Suprapubic skin (tissue), 4 donors: ENCODE measurements around the gene AAR2. TPM values are rescaled to one million over a fixed set of nuclear protein-coding genes. Genes with fewer than 3 reads are reported as not detected.

ENCODE experiments used
- DNase-seq, 2 donors: peaks; one replicate each; pipeline ENCODE4 v3.0.0-alpha.2; 2019; ENCODE audit warnings: low spot score in 2 of 2
- H3K27ac ChIP-seq: fragments of 200-600 bp; sonication (generic); one replicate; pipeline ENCODE4 v1.5.1; 2019
- H3K27me3 ChIP-seq: fragments of 200-600 bp; sonication (generic); one replicate; pipeline ENCODE4 v1.5.1; 2019
- H3K36me3 ChIP-seq: fragments of 200-600 bp; sonication (generic); one replicate; pipeline ENCODE4 v1.5.1; 2019
- H3K4me1 ChIP-seq: fragments of 200-600 bp; sonication (generic); one replicate; pipeline ENCODE4 v1.5.1; 2019
- H3K4me3 ChIP-seq: fragments of 200-600 bp; sonication (generic); one replicate; pipeline ENCODE4 v1.5.1; 2019; ENCODE audit warnings: mild to moderate bottlenecking
- H3K9me3 ChIP-seq: fragments of 200-600 bp; sonication (generic); one replicate; pipeline ENCODE4 v1.5.1; 2019
- CTCF ChIP-seq, 2 donors: fragments of 200-600 bp in 1 of 2; fragments of 450-650 bp in 1 of 2; sonication (generic) in 1 of 2; IDR thresholded peaks; one replicate each; pipeline ENCODE4 v1.5.1; 2016 to 2019; ENCODE audit warnings: antibody characterized with exemption in 2 of 2, mild to moderate bottlenecking in 1 of 2, moderate library complexity in 1 of 2
- EP300 ChIP-seq: sonication (generic); formaldehyde crosslinking; IDR thresholded peaks from one replicate; pipeline ENCODE4 v1.6.1; 2017; ENCODE audit warnings: antibody characterized with exemption
- POLR2A ChIP-seq, 2 donors: fragments of 450-650 bp; IDR thresholded peaks; one replicate each; pipeline ENCODE4 v1.6.1; 2017; ENCODE audit warnings: antibody characterized with exemption in 2 of 2, mild to moderate bottlenecking in 2 of 2, moderate library complexity in 2 of 2
- POLR2AphosphoS5 ChIP-seq, 3 donors: sonication (generic); formaldehyde crosslinking; IDR thresholded peaks; one replicate each; pipeline ENCODE4 v1.6.1; 2017; ENCODE audit warnings: antibody characterized with exemption in 3 of 3
- WGBS: methylation state at CpG from one replicate; pipeline ENCODE4 v1.1.5; 2018; 5-methylcytosine and 5-hydroxymethylcytosine counted together
- total RNA-seq, 4 donors: library from RNA; depleted of rRNA; stranded (reverse); fragments of >200 nt; gene quantifications; one replicate each; pipeline ENCODE4 v1.1.0, GENCODE V29; 2016

The AAR2 gene
- total RNA-seq, 4 donors from 2014 or later: 34.4 to 54.6 (median 43.8) TPM

GRCh38 chr20:36255445-36255844, 19.2 kb downstream of the AAR2 start:
- Histone ChIP-seq H3K4me1 (no peaks in the 10 kb centered on the region), H3K36me3 (peaks cover 47% of the 10 kb centered on the region), H3K27ac (no peak overlapping the region), H3K9me3 (no peaks in the 10 kb centered on the region), H3K27me3 (no peaks in the 10 kb centered on the region), H3K4me3 (no peak overlapping the region)
- peak in 1 of 2 donors; percentile 44 for DNase-seq
- TF ChIP-seq POLR2A (IDR thresholded peaks at IDR 0.05): no peak
- 88% methylated on average over 12 of the region's 12 CpGs for WGBS

GRCh38 chr20:36259177-36260061, 23.1 kb downstream of the AAR2 start:
- 62% methylated on average over 16 of the region's 16 CpGs for WGBS
- no peaks in the 10 kb centered on the region for H3K27me3 ChIP-seq

GRCh38 chr20:36260316-36260715, 24.0 kb downstream of the AAR2 start:
- no peak for DNase-seq
- WGBS: 76% methylated on average over 7 of the region's 7 CpGs

More at GRCh38 chr20:36259177-36260061, 23.1 kb downstream of the AAR2 start:
- Histone ChIP-seq H3K9me3 (no peaks in the 10 kb centered on the region), H3K4me3 (no peak overlapping the region), H3K4me1 (no peaks in the 10 kb centered on the region), H3K36me3 (peaks cover 24% of the 10 kb centered on the region), H3K27ac (no peak overlapping the region)
- TF ChIP-seq EP300: no peak
- TF ChIP-seq CTCF (IDR thresholded peaks at IDR 0.05): no peak
- no peak for TF ChIP-seq POLR2A (IDR thresholded peaks at IDR 0.05)
- no peak for TF ChIP-seq POLR2AphosphoS5 (IDR thresholded peaks at IDR 0.05)
- DNase-seq: no peak

GRCh38 chr20:36261389-36262105, 25.3 kb downstream of the AAR2 start:
- no peak for TF ChIP-seq EP300
- peaks cover 8% of the 10 kb centered on the region for H3K36me3 ChIP-seq

More at GRCh38 chr20:36260316-36260715, 24.0 kb downstream of the AAR2 start:
- H3K27me3 ChIP-seq: no peaks in the 10 kb centered on the region
- H3K27ac ChIP-seq: no peak overlapping the region
- TF ChIP-seq EP300: no peak
- no peak for TF ChIP-seq POLR2A (IDR thresholded peaks at IDR 0.05)
- no peak for TF ChIP-seq CTCF (IDR thresholded peaks at IDR 0.05)
- no peaks in the 10 kb centered on the region for H3K9me3 ChIP-seq
- H3K4me1 ChIP-seq: no peaks in the 10 kb centered on the region
- H3K4me3 ChIP-seq: no peak overlapping the region
- H3K36me3 ChIP-seq: peaks cover 20% of the 10 kb centered on the region

GRCh38 chr20:36262440-36262839, 26.2 kb downstream of the AAR2 start:
- 95% methylated on average over 4 of the region's 12 CpGs for WGBS
- Histone ChIP-seq H3K36me3 (no peaks in the 10 kb centered on the region), H3K9me3 (no peaks in the 10 kb centered on the region), H3K4me3 (no peak overlapping the region), H3K27me3 (no peaks in the 10 kb centered on the region), H3K4me1 (no peaks in the 10 kb centered on the region), H3K27ac (no peak overlapping the region)
- TF ChIP-seq POLR2A (IDR thresholded peaks at IDR 0.05) (no peak), POLR2AphosphoS5 (IDR thresholded peaks at IDR 0.05) (no peak), CTCF (IDR thresholded peaks at IDR 0.05) (no peak), EP300 (no peak)
- no peak for DNase-seq

More at GRCh38 chr20:36261389-36262105, 25.3 kb downstream of the AAR2 start:
- no peaks in the 10 kb centered on the region for H3K27me3 ChIP-seq
- no peaks in the 10 kb centered on the region for H3K9me3 ChIP-seq
- H3K4me3 ChIP-seq: no peak overlapping the region
- WGBS: 88% methylated on average over 7 of the region's 12 CpGs
- no peak overlapping the region for H3K27ac ChIP-seq
- no peaks in the 10 kb centered on the region for H3K4me1 ChIP-seq
- no peak for DNase-seq
